DND-41 (cell line): Measurements from ENCODE around the gene SLC2A11.

Experiments
- CTCF ChIP-seq: IDR thresholded peaks from 2 replicates; pipeline ENCODE4 v1.5.1; 2012; ENCODE audit warnings: borderline replicate concordance, low read length, moderate library complexity, mild to moderate bottlenecking; ENCODE audit not compliant: poor library complexity, severe bottlenecking; ENCODE audit errors: extremely low read depth
- EZH2 ChIP-seq: IDR thresholded peaks from 3 replicates; pipeline ENCODE4 v1.6.1; 2012; ENCODE audit warnings: borderline replicate concordance, low read depth, mild to moderate bottlenecking, moderate library complexity, low read length, inconsistent platforms; ENCODE audit not compliant: severe bottlenecking

GRCh38 chr22:23836281-23836680 is 21.4 kb upstream of the SLC2A11 start:
- TF ChIP-seq CTCF: no peak
- no peak for TF ChIP-seq EZH2
